HG03135 (cell line): ENCODE results near the gene SPTBN1.

Experiments used
- ATAC-seq: cut with Tn5 transposase; IDR thresholded peaks from one replicate; pipeline ENCODE4 v1.9.1; 2021; ENCODE audit warnings: mild to moderate bottlenecking, moderate library complexity; ENCODE audit not compliant: unreplicated experiment

The SPTBN1 gene

GRCh38 chr2:54667266-54667639, 211.1 kb downstream of the SPTBN1 start:
- ATAC-seq: no peak

- no peak for ATAC-seq
These were observed 211.9 kb downstream of the SPTBN1 start for GRCh38 chr2:54667726-54668650.

GRCh38 chr2:54668711-54669110, 212.6 kb downstream of the SPTBN1 start:
- no peak for ATAC-seq

DNA sequence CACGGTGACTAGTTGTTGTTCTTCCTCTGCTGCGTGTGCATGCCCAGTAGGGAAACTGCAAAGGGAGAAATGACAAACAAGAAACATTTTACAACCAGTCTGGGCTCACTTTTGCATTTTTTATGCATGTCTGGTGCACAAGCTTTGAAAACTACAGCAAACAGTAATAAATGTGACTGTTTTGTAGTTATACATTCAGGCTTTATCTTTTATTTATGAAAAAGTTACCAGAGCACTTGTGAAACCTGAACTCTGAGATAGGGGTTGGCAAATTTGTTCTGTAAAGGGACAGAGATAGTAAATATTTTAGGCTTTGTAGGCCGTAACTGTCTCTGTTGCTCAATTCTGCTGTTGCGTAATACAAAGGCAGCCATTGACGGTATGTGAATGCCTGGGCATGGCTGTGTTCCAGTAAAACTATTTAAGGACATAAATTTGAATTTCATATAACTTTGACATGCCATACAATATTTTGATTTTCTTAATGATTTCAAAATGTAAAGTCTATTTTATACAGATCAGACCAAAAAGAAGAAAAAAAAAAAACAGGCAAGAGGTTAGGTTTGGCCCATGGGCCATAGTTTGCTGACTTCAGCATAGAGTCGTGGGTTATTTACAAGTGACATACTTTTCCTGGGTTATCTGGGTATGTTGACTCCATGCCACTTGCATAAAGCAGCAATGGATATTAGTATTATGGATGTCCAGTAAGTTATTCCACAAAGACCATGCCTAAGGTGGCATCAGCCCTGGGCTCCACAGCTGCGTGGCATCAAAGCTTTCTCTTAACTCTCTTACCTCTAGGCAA, 213.8 kb downstream of the SPTBN1 start:
- no peak for ATAC-seq

GRCh38 chr2:54670485-54671009, 214.4 kb downstream of the SPTBN1 start:
- ATAC-seq: no peak

GRCh38 chr2:54671010-54671409, 214.9 kb downstream of the SPTBN1 start:
- no peak for ATAC-seq

DNA sequence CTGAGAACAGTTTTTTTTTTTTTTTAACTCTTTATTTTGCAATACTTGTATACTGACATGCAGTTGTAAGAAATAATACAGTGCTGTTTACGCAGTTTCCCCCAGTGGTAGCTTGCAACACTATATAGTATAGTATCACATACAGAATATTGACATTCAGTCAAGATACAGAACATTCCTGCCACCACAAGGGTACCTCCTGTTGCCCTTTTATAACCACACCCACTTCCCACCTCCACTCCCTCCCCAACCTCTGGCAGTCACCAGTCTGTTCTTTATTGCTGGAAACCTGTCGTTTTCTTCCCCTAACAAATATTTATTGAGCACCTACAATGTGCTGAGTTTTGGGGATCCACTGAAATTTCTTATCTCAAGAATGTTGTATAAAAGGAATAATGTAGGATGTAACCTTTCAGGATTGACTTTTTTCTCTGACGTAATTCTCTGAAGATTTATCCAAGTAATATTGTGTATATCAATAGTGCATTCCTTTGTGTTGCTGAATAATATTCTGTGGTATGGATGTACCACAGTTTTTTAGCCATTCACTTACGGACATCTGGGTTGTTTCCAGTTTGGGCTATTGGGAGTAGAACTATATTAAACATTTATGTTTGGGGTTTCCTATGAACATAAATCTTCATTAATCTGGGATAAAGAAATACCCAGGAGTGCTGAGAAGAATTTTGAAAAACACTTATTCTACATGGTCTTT, 215.9 kb downstream of the SPTBN1 start:
- ATAC-seq: no peak

GRCh38 chr2:54672590-54673456, 216.7 kb downstream of the SPTBN1 start:
- peak; percentile 49 for ATAC-seq

DNA sequence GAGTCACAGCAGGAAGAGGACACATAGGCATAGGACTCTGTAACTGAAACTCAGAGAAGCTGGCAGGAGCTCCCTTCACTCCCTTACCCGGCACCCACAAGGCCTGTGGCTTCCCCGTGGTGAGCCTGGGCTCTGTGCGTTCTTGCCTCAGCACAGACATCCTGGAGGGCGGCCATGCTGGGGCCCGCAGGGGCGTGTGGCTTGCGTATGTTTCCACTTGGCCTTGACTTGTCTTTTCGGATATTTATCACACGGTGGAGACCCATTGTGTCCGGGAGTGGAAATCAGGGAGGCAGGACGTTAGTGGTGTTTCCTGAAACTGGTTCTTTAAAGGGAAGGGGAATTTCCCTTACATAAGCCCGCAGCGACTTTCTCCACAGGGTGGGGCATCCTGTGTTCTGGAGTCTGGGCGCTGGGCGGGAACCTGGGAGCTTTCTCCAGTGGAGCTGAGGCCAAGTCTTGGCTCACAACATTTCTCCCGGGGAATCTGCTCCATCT, 217.4 kb downstream of the SPTBN1 start:
- peak; percentile 32 for ATAC-seq

GRCh38 chr2:54675281-54675680, 219.2 kb downstream of the SPTBN1 start:
- ATAC-seq: no peak

- no peak for ATAC-seq
These were observed 219.6 kb downstream of the SPTBN1 start for GRCh38 chr2:54675738-54676137.

- ATAC-seq: no peak
These were observed 220.5 kb downstream of the SPTBN1 start for GRCh38 chr2:54676656-54677055.

DNA sequence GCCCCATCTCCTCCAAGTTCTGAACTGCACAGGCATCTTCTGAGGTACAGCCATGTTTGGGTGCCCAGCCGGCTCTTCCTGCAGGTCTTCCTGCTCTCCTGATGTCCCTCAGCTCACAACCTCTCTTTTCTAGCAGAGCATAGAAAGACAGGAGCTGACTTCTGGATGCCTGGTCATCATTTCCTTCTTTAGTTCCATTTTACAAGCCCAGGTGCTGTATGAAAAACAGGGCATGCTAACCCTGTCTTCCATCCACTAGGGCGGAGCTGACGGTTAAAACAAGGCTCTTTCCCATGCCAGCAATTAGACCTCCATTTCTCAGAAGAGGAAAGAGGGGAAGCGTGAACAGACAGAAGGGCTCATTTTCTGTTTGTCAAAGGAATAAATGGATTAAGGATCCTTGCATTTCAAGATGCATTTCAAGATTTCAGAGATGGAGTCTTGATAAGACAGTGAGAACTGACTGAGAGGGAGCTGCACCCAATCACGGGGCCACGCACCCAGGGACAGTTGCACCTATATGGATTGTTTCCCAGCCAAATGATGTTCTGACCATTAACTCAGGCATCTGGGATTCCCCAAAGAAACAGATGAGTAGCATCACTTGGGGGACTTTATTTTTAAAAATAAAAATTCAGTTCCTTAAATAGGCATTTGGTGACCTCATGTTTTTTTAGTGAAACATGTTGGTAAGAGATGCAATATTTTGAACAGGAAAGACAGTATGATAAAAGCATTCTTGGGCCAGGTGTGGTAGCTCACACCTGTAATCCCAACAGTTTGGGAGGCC, 221.5 kb downstream of the SPTBN1 start:
- no peak for ATAC-seq

DNA sequence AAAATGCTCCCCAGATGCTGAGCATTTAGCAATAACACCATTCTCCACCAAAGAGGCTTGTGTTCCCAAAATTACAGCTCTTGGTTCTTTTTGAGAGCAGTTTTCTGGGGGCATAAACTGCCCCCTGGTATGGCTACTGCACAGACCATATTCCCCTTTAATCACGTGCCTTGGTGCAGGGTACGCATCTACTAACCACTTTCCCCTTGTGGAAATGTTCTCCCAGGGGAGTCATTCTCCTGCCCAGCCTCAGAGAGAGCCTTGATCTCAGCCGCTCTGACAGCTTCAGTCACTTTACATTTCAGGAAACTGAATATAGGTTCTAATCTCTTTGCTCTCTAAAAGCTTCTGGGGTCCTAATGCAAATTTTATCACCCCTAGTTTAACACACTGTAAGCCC, 222.6 kb downstream of the SPTBN1 start:
- no peak for ATAC-seq

DNA sequence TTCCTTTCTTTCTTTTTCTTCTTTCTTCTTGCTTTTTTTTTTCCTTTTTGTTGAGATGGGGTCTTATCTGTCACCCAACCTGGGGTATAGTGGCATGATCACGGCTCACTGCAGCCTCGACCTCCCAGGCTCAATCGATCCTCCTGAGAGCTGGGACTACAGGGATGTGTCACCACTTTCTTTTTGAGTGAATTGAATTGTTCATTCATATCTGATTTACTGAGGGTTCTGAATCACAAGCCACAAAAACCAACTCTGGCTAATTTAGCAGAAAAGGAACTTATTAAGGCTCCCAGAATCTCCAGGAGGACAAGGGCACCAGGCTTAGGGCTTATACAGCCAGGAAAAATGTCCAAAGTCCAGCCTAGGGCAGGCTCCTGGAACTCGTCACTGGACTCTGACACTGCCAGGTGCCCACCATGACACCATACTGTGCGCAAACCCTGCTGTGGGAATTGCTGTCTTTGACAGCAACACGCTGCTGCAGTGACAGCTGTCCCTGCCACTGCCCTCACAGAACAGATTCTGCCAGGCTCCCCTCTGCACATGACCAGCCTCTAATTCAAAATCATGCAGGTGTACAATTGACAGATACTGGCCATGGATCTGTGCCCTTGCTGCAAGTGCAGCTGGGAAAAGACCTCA, 224.4 kb downstream of the SPTBN1 start:
- peak; percentile 56 for ATAC-seq

GRCh38 chr2:54681416-54681815, 225.3 kb downstream of the SPTBN1 start:
- no peak for ATAC-seq

GRCh38 chr2:54683596-54683995, 227.5 kb downstream of the SPTBN1 start:
- ATAC-seq: no peak

GRCh38 chr2:54685263-54685775, 229.2 kb downstream of the SPTBN1 start:
- ATAC-seq: no peak
